ES-I3 (cell line): Measurements from ENCODE around the gene RBMS3.
"Not testable (repeated sequence)": the region's sequence is repeated elsewhere in the genome, so short reads cannot be mapped to it uniquely, and the experiment has no call there.

Experiments
- H3K36me3 ChIP-seq: 2 replicates; pipeline ENCODE4 v1.6.1; 2013; ENCODE audit warnings: mild to moderate bottlenecking, low read length, control low read depth, moderate library complexity; ENCODE audit not compliant: insufficient read depth
- H3K4me1 ChIP-seq: 2 replicates; pipeline ENCODE4 v1.6.1; 2013; ENCODE audit warnings: mild to moderate bottlenecking, control low read depth, low read length; ENCODE audit not compliant: insufficient read depth
- H3K9ac ChIP-seq: 2 replicates; pipeline ENCODE4 v1.6.1; 2013; ENCODE audit warnings: low read depth, mild to moderate bottlenecking, low read length, moderate library complexity
- H3K9me3 ChIP-seq: 2 replicates; pipeline ENCODE4 v1.6.1; 2013; ENCODE audit warnings: mild to moderate bottlenecking, low read length, moderate library complexity; ENCODE audit not compliant: control insufficient read depth, insufficient read depth

The RBMS3 gene

DNA sequence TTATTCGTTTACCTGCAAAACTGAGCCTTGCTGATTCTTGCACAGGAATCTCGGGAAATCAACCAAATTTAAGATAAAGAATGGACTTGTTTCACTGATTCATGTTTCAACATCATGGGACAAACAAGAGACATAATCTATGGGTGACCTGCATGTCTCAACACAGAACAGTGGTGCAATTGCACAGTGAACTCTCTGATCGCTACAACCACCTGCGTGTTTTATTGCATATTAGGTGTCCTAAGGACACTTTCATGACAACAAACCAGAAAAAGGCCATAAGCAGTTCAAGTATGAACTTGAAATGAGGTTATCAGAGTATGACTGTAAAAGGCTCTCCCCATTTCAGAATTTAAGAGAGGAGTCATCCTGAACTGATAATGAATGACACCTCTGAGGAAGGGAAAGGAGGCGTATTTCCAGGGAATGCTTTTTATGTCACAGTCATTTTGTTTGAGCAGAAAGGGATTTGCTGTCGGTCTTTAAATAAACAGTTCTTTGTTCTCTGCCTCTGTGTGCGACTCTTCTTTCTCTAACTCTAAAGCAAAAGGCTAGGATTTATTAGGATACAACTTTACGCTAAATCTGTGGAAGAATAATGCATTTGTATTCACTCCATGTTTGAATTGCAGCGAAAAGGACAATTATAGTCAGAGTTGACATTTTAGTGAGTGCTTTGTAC is 167.2 kb downstream of the RBMS3 start:
- H3K9ac ChIP-seq, result no peak overlapping the region
- H3K4me1 ChIP-seq, result peaks cover 12% of the 10 kb centered on the region
- H3K36me3 ChIP-seq, result no peaks in the 10 kb centered on the region

DNA sequence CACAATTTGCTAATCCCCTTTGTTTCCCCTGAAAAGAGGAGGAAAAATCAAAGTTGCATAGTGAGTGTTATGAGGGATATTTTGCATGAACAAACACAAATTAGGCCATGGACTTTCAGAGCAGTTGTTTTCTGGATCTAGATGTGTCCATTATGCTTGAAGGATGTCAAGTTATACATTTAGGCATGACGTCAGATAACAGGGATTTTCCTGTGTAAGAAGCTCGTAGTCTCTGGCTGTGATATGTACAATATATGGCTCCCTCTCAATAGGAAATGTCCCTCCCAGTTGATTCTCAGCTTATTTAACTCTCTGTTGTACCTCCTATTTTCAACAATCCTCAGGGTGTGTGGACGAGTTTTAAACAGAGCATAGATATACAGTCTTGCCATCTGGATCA is 171.0 kb downstream of the RBMS3 start:
- Histone ChIP-seq H3K9me3 (no peaks in the 10 kb centered on the region), H3K4me1 (peaks cover 19% of the 10 kb centered on the region), H3K9ac (no peak overlapping the region), H3K36me3 (no peaks in the 10 kb centered on the region)

More for the DNA sequence above, 167.2 kb downstream of the RBMS3 start:
- H3K9me3 ChIP-seq, result no peaks in the 10 kb centered on the region

DNA sequence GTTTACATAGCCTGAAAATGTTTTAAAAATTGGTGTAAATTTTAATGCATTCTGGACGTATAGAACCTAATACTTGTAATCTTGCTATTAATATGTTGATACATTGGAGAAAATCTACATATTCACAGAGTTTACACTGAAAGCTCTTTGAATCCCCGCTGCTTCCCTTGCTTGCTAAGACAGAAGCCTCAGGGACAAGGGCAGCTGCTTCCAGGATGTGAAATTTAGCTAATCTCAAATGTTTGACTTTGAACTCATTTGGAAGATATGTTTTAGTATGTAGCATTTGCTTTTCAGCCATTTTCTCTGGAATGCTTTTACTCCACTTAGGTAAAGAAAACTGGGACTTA is 172.0 kb downstream of the RBMS3 start:
- no peaks in the 10 kb centered on the region for H3K9me3 ChIP-seq
- H3K36me3 ChIP-seq, result no peaks in the 10 kb centered on the region
- peaks cover 19% of the 10 kb centered on the region for H3K4me1 ChIP-seq
- no peak overlapping the region for H3K9ac ChIP-seq

DNA sequence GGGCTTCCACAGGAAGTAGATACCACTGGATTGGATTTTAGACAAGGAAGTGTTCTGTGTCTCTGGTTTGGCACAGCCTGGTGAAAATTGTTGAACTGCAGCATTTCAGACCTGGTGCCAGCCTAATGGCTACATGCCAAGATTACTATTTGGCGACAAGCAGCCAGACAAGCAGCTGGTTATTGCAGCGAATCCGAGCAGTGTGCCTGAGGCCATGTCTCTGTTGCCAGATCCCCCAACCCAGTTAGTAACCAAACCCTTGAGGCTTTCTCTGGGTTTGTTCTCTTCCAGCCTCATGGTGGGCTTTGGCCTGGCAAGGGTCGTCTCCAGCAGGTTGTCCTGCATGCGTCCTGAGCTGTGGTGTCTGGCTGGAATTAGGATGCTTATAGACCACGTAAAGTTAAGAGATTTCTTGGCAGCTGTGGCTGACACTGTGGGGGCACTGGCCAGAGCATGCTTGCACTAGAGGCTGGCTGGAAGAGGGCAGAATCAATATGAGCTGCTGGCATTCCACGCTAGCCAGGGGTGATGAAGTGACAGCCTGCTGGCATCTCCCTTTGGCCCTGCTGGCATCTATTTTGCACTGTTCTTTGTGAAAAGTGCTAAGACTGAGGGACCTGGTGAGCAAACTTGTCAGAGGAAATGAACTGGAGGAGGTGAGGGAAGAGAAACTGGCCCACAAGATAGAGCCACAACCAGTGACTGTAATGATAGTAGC is 172.6 kb downstream of the RBMS3 start:
- peaks cover 16% of the 10 kb centered on the region for H3K4me1 ChIP-seq
- H3K9me3 ChIP-seq, result no peaks in the 10 kb centered on the region
- H3K36me3 ChIP-seq, result no peaks in the 10 kb centered on the region
- H3K9ac ChIP-seq, result no peak overlapping the region

DNA sequence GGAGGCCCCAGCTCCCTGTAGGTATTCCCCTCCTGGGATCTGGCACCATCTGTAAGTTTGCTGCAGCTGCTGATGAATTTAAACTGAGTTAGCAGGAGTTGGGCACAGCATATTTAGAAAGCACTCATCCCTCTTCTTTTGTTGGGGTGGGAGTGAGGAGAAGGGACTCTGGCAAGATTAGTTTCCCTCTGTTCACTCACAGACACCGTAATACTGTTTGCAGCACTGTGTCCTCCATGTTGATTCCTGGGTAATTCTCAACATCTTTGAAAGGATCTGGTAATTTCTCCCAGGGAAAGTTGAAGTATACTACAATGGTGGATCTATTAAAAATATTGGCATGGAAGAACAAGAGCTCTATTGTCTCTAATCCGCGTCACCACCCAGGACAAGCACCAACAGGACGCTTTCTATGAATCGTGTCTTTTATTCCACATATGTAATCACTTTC is 173.3 kb downstream of the RBMS3 start:
- Histone ChIP-seq H3K9ac (no peak overlapping the region), H3K4me1 (peaks cover 16% of the 10 kb centered on the region), H3K36me3 (no peaks in the 10 kb centered on the region), H3K9me3 (no peaks in the 10 kb centered on the region)

DNA sequence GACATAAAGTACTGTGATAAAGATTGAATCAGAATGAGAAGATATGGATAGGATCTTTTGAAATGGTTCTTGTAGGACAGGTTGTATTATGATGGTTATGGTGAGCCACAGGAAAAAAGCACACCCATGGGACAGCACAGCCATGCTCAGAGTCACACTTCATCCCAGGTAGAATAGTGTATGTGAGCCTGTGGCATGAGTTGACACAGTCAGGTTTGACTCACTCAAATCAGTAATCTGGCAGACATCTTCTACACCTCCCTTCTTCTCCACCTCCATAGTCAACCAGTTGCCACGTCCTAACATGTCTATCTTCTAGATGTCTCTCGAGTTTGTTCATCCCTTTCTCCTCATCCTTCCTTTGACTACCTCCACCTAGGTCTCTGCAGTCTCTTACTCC is 176.0 kb downstream of the RBMS3 start:
- no peaks in the 10 kb centered on the region for H3K9me3 ChIP-seq
- H3K9ac ChIP-seq, result no peak overlapping the region
- no peaks in the 10 kb centered on the region for H3K36me3 ChIP-seq
- H3K4me1 ChIP-seq, result peaks cover 16% of the 10 kb centered on the region

DNA sequence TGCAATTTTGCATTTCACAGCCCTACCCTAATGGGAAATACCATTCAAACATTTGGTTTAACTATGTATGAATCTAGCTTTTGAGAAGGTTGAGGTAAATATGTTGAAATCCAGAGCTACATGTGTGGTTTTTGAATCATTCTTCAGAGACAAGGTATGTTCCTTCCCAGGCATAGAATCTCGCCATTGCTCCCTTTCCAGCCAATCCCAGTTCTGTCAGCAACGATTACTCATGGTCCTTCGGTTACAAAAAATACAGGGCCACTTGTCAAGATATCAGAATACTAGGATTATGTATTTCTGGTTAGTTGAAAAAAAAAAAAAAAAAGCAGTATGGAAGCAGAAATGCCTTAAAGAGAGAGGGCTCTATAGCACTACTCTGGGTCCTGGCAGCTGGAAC is 182.4 kb downstream of the RBMS3 start:
- Histone ChIP-seq H3K9ac (no peak overlapping the region), H3K4me1 (peaks cover 14% of the 10 kb centered on the region; the same call in 1 of the 2 replicates), H3K9me3 (no peaks in the 10 kb centered on the region), H3K36me3 (no peaks in the 10 kb centered on the region)

DNA sequence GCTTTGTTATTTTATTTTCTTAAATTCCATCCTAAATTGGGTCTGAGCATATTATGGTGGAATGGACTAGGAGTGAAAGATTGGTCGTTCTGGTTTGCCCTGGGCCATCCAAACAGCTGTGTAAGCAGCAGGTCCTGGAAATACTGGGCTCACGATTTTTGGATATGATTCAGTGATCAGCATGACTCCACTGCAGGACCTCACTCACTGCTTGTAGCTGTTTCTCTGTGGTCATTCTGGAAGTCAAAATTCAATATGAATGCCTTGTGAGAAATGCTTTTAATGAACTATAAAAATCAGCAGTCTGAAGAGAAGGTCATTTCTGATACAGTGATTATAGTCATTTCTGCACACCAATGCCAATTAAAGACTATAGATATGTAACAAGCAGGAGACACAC is 185.0 kb downstream of the RBMS3 start:
- H3K36me3 ChIP-seq, result no peaks in the 10 kb centered on the region
- H3K9ac ChIP-seq, result no peak overlapping the region
- no peaks in the 10 kb centered on the region for H3K9me3 ChIP-seq
- peaks cover 14% of the 10 kb centered on the region; the same call in 1 of the 2 replicates for H3K4me1 ChIP-seq

DNA sequence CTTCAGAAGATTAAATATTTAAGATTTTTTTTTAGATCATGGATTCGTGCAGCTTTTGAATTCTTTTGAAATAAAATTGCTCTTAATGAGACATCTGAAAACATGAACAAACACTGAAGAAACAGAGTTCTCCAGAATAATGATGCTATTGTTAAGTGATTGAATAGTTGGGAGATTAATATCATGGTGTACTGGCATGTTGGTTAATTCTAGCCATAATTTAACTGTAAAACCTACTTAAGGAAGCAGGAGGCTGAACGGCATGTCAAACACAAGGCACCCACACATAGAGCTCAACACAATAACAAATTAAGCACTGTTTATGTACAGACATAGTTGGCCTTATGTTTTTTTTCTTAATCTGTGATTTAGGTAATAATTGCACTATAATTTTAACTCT is 185.6 kb downstream of the RBMS3 start:
- no peaks in the 10 kb centered on the region for H3K9me3 ChIP-seq
- H3K9ac ChIP-seq, result no peak overlapping the region
- peaks cover 14% of the 10 kb centered on the region; the same call in 1 of the 2 replicates for H3K4me1 ChIP-seq
- H3K36me3 ChIP-seq, result no peaks in the 10 kb centered on the region

DNA sequence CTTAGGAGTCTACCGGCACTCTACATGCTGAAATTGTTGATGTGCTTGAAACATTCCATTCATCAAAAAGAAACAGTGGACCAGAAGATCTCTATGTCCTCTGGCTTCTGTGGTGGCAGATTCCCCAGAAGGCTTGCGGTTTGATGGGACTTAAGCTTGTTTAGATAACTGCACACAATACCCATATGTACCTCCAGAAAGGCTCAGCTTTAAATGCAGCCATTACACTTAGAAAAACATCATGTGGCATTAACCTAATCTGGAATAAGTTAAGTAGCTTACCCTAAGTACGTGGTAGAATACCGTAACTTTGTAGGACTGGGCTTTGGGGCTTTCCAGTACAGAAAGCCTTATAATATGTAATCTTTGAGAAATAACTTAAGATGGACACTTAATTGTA is 187.3 kb downstream of the RBMS3 start:
- no peaks in the 10 kb centered on the region for H3K36me3 ChIP-seq
- no peaks in the 10 kb centered on the region for H3K9me3 ChIP-seq
- H3K4me1 ChIP-seq, result peaks cover 14% of the 10 kb centered on the region; the same call in 1 of the 2 replicates
- no peak overlapping the region for H3K9ac ChIP-seq

DNA sequence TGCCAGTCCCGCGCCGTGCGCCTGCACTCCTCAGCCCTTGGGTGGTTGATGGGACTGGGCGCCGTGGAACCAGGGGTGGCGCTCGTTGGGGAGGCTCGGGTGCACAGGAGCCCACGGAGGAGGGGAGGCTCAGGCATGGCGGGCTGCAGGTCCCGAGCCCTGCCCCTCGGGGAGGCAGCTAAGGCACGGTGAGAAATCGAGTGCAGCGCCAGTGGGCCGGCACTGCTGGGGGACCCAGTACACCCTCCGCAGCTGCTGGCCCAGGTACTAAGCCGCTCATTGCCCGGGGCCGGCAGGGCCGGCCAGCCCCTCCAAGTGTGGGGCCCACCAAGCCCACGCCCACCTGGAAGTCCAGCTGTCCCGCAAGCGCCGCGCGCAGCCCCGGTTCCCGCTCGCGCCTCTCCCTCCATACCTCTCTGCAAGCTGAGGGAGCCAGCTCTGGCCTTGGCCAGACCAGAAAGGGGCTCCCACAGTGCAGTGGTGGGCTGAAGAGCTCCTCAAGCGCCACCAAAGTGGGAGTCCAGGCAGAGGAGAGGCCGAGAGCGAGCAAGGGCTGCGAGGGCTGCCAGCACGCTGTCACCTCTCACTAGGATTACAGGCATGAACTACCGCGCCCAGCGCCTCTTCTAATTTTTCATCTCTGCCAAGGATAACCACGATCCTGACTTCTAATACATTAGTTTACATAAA is 192.8 kb downstream of the RBMS3 start:
- peaks cover 21% of the 10 kb centered on the region for H3K4me1 ChIP-seq
- not testable (repeated sequence) for H3K9ac ChIP-seq, H3K36me3 ChIP-seq, H3K9me3 ChIP-seq

DNA sequence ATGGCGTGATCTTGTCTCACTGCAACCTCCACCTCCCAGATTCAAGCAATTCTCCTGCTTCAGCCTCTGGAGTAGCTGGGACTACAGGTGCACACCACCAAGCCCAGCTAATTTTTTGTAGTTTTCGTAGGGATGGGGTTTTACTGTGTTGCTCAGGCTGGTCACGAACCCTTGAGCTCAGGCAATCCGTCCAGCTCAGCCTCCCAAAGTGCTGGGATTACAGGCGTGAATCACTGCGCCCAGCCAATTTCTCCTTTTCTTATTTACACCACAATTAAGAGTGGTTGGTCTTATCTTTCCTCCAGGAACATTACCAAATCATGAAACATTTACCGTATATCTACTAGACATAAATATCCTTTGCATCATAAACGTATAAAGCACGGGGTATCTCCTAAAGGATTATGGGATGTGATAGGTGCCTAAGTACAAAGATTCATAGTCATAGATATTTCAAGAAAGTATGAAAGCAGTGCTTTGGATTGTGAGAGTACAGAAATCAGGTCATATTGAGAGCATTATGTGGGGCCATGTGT is 194.5 kb downstream of the RBMS3 start:
- Histone ChIP-seq H3K9me3 (no peaks in the 10 kb centered on the region), H3K36me3 (no peaks in the 10 kb centered on the region; the same call in 1 of the 2 replicates), H3K9ac (no peak overlapping the region), H3K4me1 (peaks cover 21% of the 10 kb centered on the region)

DNA sequence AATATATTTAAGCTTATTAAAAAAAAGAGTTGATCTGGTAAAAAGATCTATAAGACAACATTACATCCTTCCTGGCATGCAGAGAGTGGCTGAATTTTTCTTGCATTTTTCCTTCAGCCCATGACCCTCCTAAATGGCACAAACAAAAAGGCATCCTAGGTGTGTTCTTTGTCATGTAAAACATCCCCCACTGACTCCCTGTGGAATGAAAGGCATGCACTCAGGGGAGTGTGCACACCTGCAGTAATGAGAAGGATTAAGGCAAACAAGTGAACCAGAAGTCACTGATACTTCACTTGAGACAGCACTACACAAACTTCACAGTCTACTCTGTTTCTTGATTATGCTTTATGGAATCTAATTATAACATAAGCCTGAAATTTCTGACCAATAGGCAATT is 195.0 kb downstream of the RBMS3 start:
- H3K9me3 ChIP-seq, result no peaks in the 10 kb centered on the region
- H3K9ac ChIP-seq, result no peak overlapping the region
- H3K36me3 ChIP-seq, result no peaks in the 10 kb centered on the region; the same call in none of the 2 replicates
- H3K4me1 ChIP-seq, result peaks cover 21% of the 10 kb centered on the region

DNA sequence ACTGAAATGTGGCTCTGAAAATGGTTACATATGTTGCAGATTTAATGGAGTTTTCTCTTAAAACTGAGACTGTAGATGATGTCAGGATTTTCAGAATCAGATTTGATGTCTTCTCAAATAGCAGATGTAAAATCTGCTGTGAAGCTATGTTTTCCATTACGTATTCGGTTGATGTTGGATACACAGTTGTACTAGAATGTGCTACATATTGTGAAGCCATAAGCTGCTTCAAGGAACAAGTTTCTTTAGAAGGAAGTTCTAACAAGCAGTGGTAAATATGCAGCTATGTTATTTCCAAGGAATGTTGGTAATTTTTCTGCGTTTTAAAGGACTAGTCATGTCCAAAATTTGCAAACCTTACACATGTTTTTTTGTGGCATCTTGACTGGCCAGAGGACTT is 197.7 kb downstream of the RBMS3 start:
- Histone ChIP-seq H3K4me1 (peaks cover 21% of the 10 kb centered on the region), H3K36me3 (no peaks in the 10 kb centered on the region; the same call in none of the 2 replicates), H3K9me3 (no peaks in the 10 kb centered on the region), H3K9ac (no peak overlapping the region)
